Activated T-helper 1 cell treated with anti-CD3 and anti-CD28 coated beads, Interleukin-12 subunit alpha, Interleukin-12 subunit beta, Interleukin-2, Interleukin-4 antibody, amounts not matched to agents 30 ng/mL and 10 ng/mL and 1 ng/mL, durations not matched to agents 14 hours and 24 hours and 36 hours (primary cell): ENCODE data around the gene MTFR1L. TPM values are rescaled to one million over a fixed set of nuclear protein-coding genes. Genes with fewer than 3 reads are reported as not detected.

ENCODE experiments used
- DNase-seq: peaks from one replicate; pipeline ENCODE4 v3.0.0; 2021; ENCODE audit warnings: low spot score
- H3K27ac Mint-ChIP-seq: one replicate; pipeline ENCODE4 v1.8.0; 2021; ENCODE audit warnings: mild to moderate bottlenecking, mixed read lengths
- H3K27me3 Mint-ChIP-seq: one replicate; pipeline ENCODE4 v1.8.0; 2022; ENCODE audit warnings: mild to moderate bottlenecking, moderate library complexity, mixed read lengths; ENCODE audit not compliant: insufficient read depth
- H3K36me3 Mint-ChIP-seq: one replicate; pipeline ENCODE4 v1.8.0; 2021; ENCODE audit warnings: low read depth, mixed read lengths
- H3K4me1 Mint-ChIP-seq: one replicate; pipeline ENCODE4 v1.8.0; 2021; ENCODE audit warnings: low read depth, mixed read lengths
- H3K4me3 Mint-ChIP-seq: one replicate; pipeline ENCODE4 v1.8.0; 2021; ENCODE audit warnings: mild to moderate bottlenecking, moderate library complexity, mixed read lengths
- H3K9me3 Mint-ChIP-seq: one replicate; pipeline ENCODE4 v1.8.0; 2021; ENCODE audit warnings: mixed read lengths
- intact Hi-C: fragments of 100-400 bp; cut with micrococcal nuclease; formaldehyde crosslinking; loops from one replicate; pipeline ENCODE4 v1.15.1; 2024
- total RNA-seq: library from RNA; stranded (reverse); gene quantifications from 2 replicates; pipeline ENCODE4 v1.2.3, GENCODE V29; 2022

The MTFR1L gene
- total RNA-seq, 1 donor from 2014 or later: 29.3 TPM

GRCh38 chr1:25877155-25877554 is 57.4 kb downstream of the MTFR1L start:
- H3K4me3 Mint-ChIP-seq: no peak overlapping the region
- no peaks in the 10 kb centered on the region for H3K36me3 Mint-ChIP-seq
- peaks cover 13% of the 10 kb centered on the region for H3K27me3 Mint-ChIP-seq
- H3K27ac Mint-ChIP-seq: no peak overlapping the region
- intact Hi-C loops: no loop called here
- no peak for DNase-seq
- no peaks in the 10 kb centered on the region for H3K9me3 Mint-ChIP-seq
- no peaks in the 10 kb centered on the region for H3K4me1 Mint-ChIP-seq

- Mint-ChIP-seq H3K27me3 (peaks cover 13% of the 10 kb centered on the region), H3K4me3 (no peak overlapping the region), H3K36me3 (no peaks in the 10 kb centered on the region), H3K4me1 (no peaks in the 10 kb centered on the region), H3K9me3 (no peaks in the 10 kb centered on the region), H3K27ac (no peak overlapping the region)
- DNase-seq: no peak
- intact Hi-C loops: no loop called here
These were observed 58.9 kb downstream of the MTFR1L start for GRCh38 chr1:25878690-25879089.

- Mint-ChIP-seq H3K36me3 (no peaks in the 10 kb centered on the region), H3K27ac (no peak overlapping the region), H3K9me3 (no peaks in the 10 kb centered on the region), H3K27me3 (peaks cover 13% of the 10 kb centered on the region), H3K4me3 (no peak overlapping the region), H3K4me1 (no peaks in the 10 kb centered on the region)
- DNase-seq: no peak
- intact Hi-C loops: no loop called here
These were observed 59.9 kb downstream of the MTFR1L start for GRCh38 chr1:25879675-25880074.

GRCh38 chr1:25880518-25880917 is 60.8 kb downstream of the MTFR1L start:
- intact Hi-C loops: no loop called here
- Mint-ChIP-seq H3K36me3 (no peaks in the 10 kb centered on the region), H3K4me1 (no peaks in the 10 kb centered on the region), H3K27me3 (peaks cover 13% of the 10 kb centered on the region), H3K27ac (no peak overlapping the region), H3K9me3 (no peaks in the 10 kb centered on the region), H3K4me3 (no peak overlapping the region)
- DNase-seq: no peak

- no peak overlapping the region for H3K27ac Mint-ChIP-seq
- no peaks in the 10 kb centered on the region for H3K4me1 Mint-ChIP-seq
- no peak overlapping the region for H3K4me3 Mint-ChIP-seq
- no peaks in the 10 kb centered on the region for H3K36me3 Mint-ChIP-seq
- peaks cover 11% of the 10 kb centered on the region for H3K27me3 Mint-ChIP-seq
- intact Hi-C loops: no loop called here
- DNase-seq: no peak
- no peaks in the 10 kb centered on the region for H3K9me3 Mint-ChIP-seq
These were observed 61.5 kb downstream of the MTFR1L start for GRCh38 chr1:25881266-25881665.

Other genes with a start within 250 kb of the MTFR1L start
- 0.83 and 0.98 TPM in 2 replicates for gene MAN1C1, start 203.2 kb upstream of the MTFR1L start, total RNA-seq
- gene SELENON, start 19.8 kb upstream of the MTFR1L start, total RNA-seq: 5.2 and 5.3 TPM in 2 replicates
- 10.2 and 12.3 TPM in 2 replicates for gene AUNIP, start 39.5 kb downstream of the MTFR1L start, total RNA-seq
- 5.8 and 6.1 TPM in 2 replicates for gene PAQR7, start 55.8 kb downstream of the MTFR1L start, total RNA-seq
- 203 and 205 TPM in 2 replicates for gene STMN1, start 86.5 kb downstream of the MTFR1L start, total RNA-seq
- gene PAFAH2, start 178.1 kb downstream of the MTFR1L start, total RNA-seq: 8.0 and 9.0 TPM in 2 replicates
- 0.05 TPM in 1 of 2 replicates, not detected in the other for gene EXTL1, start 201.8 kb downstream of the MTFR1L start, total RNA-seq
- not detected in 2 replicates for gene SLC30A2, start 226.2 kb downstream of the MTFR1L start, total RNA-seq
- not detected in 2 replicates for gene TRIM63, start 247.7 kb downstream of the MTFR1L start, total RNA-seq